WTC11 (cell line): ENCODE data around the gene SGSM2. TPM values are rescaled to one million over a fixed set of nuclear protein-coding genes. Genes with fewer than 3 reads are reported as not detected.

Experiments used
- ATAC-seq: fragments of 200-7000 bp; cut with Tn5 transposase; 2 replicates; pipeline ENCODE4 v1.10.0; 2021; ENCODE audit warnings: mild to moderate bottlenecking, moderate library complexity
- CTCF ChIA-PET: fragments of 300-600 bp; sonication (Branson Sonifier 250); formaldehyde crosslinking; loops from one replicate; lab custom pipeline; 2021; ENCODE audit warnings: antibody characterized with exemption; lab: Charles Lee
- POLR2A ChIA-PET: fragments of 350-600 bp; sonication (Branson Sonifier 250); formaldehyde crosslinking; loops from one replicate; lab custom pipeline; 2021; ENCODE audit warnings: antibody characterized with exemption; lab: Charles Lee
- DNase-seq: peaks from one replicate; pipeline ENCODE4 v3.0.0; 2021; ENCODE audit warnings: low spot score
- H3K27ac Mint-ChIP-seq: 2 replicates; pipeline ENCODE4 v1.8.0; 2021; ENCODE audit warnings: mixed read lengths
- H3K27me3 Mint-ChIP-seq: 2 replicates; pipeline ENCODE4 v1.8.0; 2021; ENCODE audit warnings: low read depth, mild to moderate bottlenecking, moderate library complexity, mixed read lengths
- H3K36me3 Mint-ChIP-seq: 2 replicates; pipeline ENCODE4 v1.8.0; 2021; ENCODE audit warnings: mixed read lengths
- H3K4me1 Mint-ChIP-seq: 2 replicates; pipeline ENCODE4 v1.8.0; 2022; ENCODE audit warnings: mixed read lengths
- H3K4me3 Mint-ChIP-seq: 2 replicates; pipeline ENCODE4 v1.8.0; 2021; ENCODE audit warnings: mild to moderate bottlenecking, moderate library complexity, mixed read lengths
- H3K9me3 Mint-ChIP-seq: 2 replicates; pipeline ENCODE4 v1.8.0; 2021; ENCODE audit warnings: mixed read lengths
- CTCF ChIP-seq: fragments of 200-600 bp; IDR thresholded peaks from 2 replicates; pipeline ENCODE4 v1.8.0; 2022; ENCODE audit warnings: antibody characterized with exemption
- E2F4 ChIP-seq: sonication (generic); formaldehyde crosslinking; IDR thresholded peaks from 2 replicates; pipeline ENCODE4 v1.8.1; 2022; ENCODE audit warnings: low read depth, mild to moderate bottlenecking, moderate library complexity, missing genetic modification reagents, borderline replicate concordance
- ELF4 ChIP-seq: sonication (generic); formaldehyde crosslinking; IDR thresholded peaks from 2 replicates; pipeline ENCODE4 v1.8.1; 2022; ENCODE audit warnings: low read depth, mild to moderate bottlenecking, moderate library complexity, missing genetic modification reagents
- NFE2L1 ChIP-seq: sonication (generic); formaldehyde crosslinking; IDR thresholded peaks from 2 replicates; pipeline ENCODE4 v1.8.1; 2023; ENCODE audit warnings: missing genetic modification reagents
- RELA ChIP-seq: sonication (generic); formaldehyde crosslinking; IDR thresholded peaks from 2 replicates; pipeline ENCODE4 v1.8.1; 2022; ENCODE audit warnings: missing genetic modification reagents, mild to moderate bottlenecking, borderline replicate concordance
- TCF7 ChIP-seq: sonication (generic); formaldehyde crosslinking; IDR thresholded peaks from 2 replicates; pipeline ENCODE4 v1.8.0; 2022; ENCODE audit warnings: mild to moderate bottlenecking, low read depth, missing genetic modification reagents, moderate library complexity
- ZBTB43 ChIP-seq: sonication (generic); formaldehyde crosslinking; IDR thresholded peaks from 2 replicates; pipeline ENCODE4 v1.8.1; 2023; ENCODE audit warnings: mild to moderate bottlenecking, missing genetic modification reagents
- ZNF121 ChIP-seq: sonication (generic); formaldehyde crosslinking; IDR thresholded peaks from 2 replicates; pipeline ENCODE4 v1.8.0; 2023; ENCODE audit warnings: missing genetic modification reagents
- ZNF138 ChIP-seq: sonication (generic); formaldehyde crosslinking; conservative IDR thresholded peaks from 2 replicates; pipeline ENCODE4 v1.8.1; 2022; ENCODE audit warnings: mild to moderate bottlenecking, moderate library complexity, missing genetic modification reagents
- ZNF263 ChIP-seq: sonication (generic); formaldehyde crosslinking; IDR thresholded peaks from 2 replicates; pipeline ENCODE4 v1.8.1; 2022; ENCODE audit warnings: low read depth, mild to moderate bottlenecking, moderate library complexity, missing genetic modification reagents
- ZNF281 ChIP-seq: sonication (generic); formaldehyde crosslinking; IDR thresholded peaks from 2 replicates; pipeline ENCODE4 v1.8.0; 2023; ENCODE audit warnings: mild to moderate bottlenecking, missing genetic modification reagents
- ZNF425 ChIP-seq: fragments of 250-450 bp; sonication (Bioruptor Pico); conservative IDR thresholded peaks from 2 replicates; pipeline ENCODE4 v1.9.0; 2021; ENCODE audit warnings: mild to moderate bottlenecking
- total RNA-seq: library from RNA; stranded (reverse); gene quantifications from 3 replicates; pipeline ENCODE4 v1.2.3, GENCODE V29; 2021
- TF ChIP-seq, protein P1 (sequence below): sonication (generic); formaldehyde crosslinking; IDR thresholded peaks from 2 replicates; pipeline ENCODE4 v1.8.0; 2022; ENCODE audit warnings: mild to moderate bottlenecking, missing genetic modification reagents

Gene SGSM2
- total RNA-seq, 1 experiment from 2014 or later = 50.3 TPM

GRCh38 chr17:2387086-2388019 lies 50.1 kb downstream of the SGSM2 start:
- peaks cover 3% of the 10 kb centered on the region; the same call in 1 of the 2 replicates for H3K36me3 Mint-ChIP-seq
- TF ChIP-seq TCF7 (no peak), CTCF (no peak), ZNF121 (CRISPR knock-in tag) (no peak), ZNF138 (CRISPR knock-in tag) (no peak), ZBTB43 (CRISPR knock-in tag) (no peak), ZNF263 (CRISPR knock-in tag) (no peak), NFE2L1 (CRISPR knock-in tag) (no peak), ELF4 (CRISPR knock-in tag) (no peak), RELA (CRISPR knock-in tag) (no peak), ZNF281 (no peak), ZNF425 (no peak), E2F4 (no peak)
- TF ChIP-seq, protein P1, sequence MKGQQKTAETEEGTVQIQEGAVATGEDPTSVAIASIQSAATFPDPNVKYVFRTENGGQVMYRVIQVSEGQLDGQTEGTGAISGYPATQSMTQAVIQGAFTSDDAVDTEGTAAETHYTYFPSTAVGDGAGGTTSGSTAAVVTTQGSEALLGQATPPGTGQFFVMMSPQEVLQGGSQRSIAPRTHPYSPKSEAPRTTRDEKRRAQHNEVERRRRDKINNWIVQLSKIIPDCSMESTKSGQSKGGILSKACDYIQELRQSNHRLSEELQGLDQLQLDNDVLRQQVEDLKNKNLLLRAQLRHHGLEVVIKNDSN (CRISPR knock-in tag) = no peak
- ATAC-seq (no peak), DNase-seq (no peak)
- no peak overlapping the region for H3K4me3 Mint-ChIP-seq
- H3K27me3 Mint-ChIP-seq = no peaks in the 10 kb centered on the region
- ChIA-PET POLR2A (no interaction called here), CTCF (interaction anchor here (0.6 to 7.4 kb wide), 5 partner anchors 12 to 34 kb away, joined by 3 to 268 read pairs (median 5); no protein-coding TSS in a partner anchor)
- H3K27ac Mint-ChIP-seq = no peak overlapping the region
- peaks cover 32% of the 10 kb centered on the region for H3K4me1 Mint-ChIP-seq
- H3K9me3 Mint-ChIP-seq = no peaks in the 10 kb centered on the region
